AG09319 (cell line): ENCODE data around the gene SPRYD4.

ENCODE experiments used
- DNase-seq: peaks from one replicate; pipeline ENCODE4 v3.0.0-alpha.2; 2010; ENCODE audit warnings: low read depth; ENCODE audit errors: extremely low read depth
- CTCF ChIP-seq: IDR thresholded peaks from 2 replicates; pipeline ENCODE4 v1.5.1; 2011; ENCODE audit warnings: low read depth, mild to moderate bottlenecking, inconsistent platforms, low read length, moderate library complexity

SPRYD4 gene

GRCh38 chr12:56468216-56469006 lies at the start of gene SPRYD4:
Gene SPRYD4 (plus strand): TSS chr12:56468578. CDS start chr12:56468592, 14 bp downstream.
- DNase-seq = peak; percentile 73
- TF ChIP-seq CTCF = peak; percentile 30

- DNase-seq = no peak
- no peak for TF ChIP-seq CTCF
Observed at GRCh38 chr12:56420411-56420810, 48.0 kb upstream of the SPRYD4 start.

GRCh38 chr12:56425193-56425592 lies 43.2 kb upstream of the SPRYD4 start:
- no peak for TF ChIP-seq CTCF
- DNase-seq = no peak

- TF ChIP-seq CTCF = no peak
- DNase-seq = no peak
Observed at GRCh38 chr12:56425940-56426438, 42.4 kb upstream of the SPRYD4 start.

GRCh38 chr12:56431288-56431687 lies 37.1 kb upstream of the SPRYD4 start:
- no peak for DNase-seq
- TF ChIP-seq CTCF = no peak

- no peak for DNase-seq
- no peak for TF ChIP-seq CTCF
Observed at GRCh38 chr12:56431850-56432249, 36.5 kb upstream of the SPRYD4 start.

- TF ChIP-seq CTCF = no peak
- no peak for DNase-seq
Observed at GRCh38 chr12:56434828-56435227, 33.5 kb upstream of the SPRYD4 start.
